IPS-18a (cell line): Measurements from ENCODE around the gene SERPINI1.
A peak's percentile ranks its signal among the peaks of the same experiment; 100 is the strongest.

Experiments used
- H3K27ac ChIP-seq: one replicate; pipeline ENCODE4 v1.5.1; 2013; ENCODE audit warnings: low read length
- H3K27me3 ChIP-seq: one replicate; pipeline ENCODE4 v1.6.1; 2013; ENCODE audit warnings: mild to moderate bottlenecking, low read length; ENCODE audit not compliant: control insufficient read depth, insufficient read depth
- H3K36me3 ChIP-seq: one replicate; pipeline ENCODE4 v1.6.1; 2013; ENCODE audit warnings: low read depth, low read length; ENCODE audit not compliant: control insufficient read depth
- H3K4me1 ChIP-seq: one replicate; pipeline ENCODE4 v1.6.1; 2013; ENCODE audit warnings: low read depth, low read length; ENCODE audit not compliant: control insufficient read depth
- H3K4me3 ChIP-seq: one replicate; pipeline ENCODE4 v1.5.1; 2013; ENCODE audit warnings: low read length
- H3K9ac ChIP-seq: one replicate; pipeline ENCODE4 v1.6.1; 2013; ENCODE audit warnings: mild to moderate bottlenecking, low read length, moderate library complexity
- H3K9me3 ChIP-seq: one replicate; pipeline ENCODE4 v1.6.1; 2013; ENCODE audit warnings: low read depth, low read length; ENCODE audit not compliant: control insufficient read depth

The SERPINI1 gene

GRCh38 chr3:167735233-167736138, at the start of gene SERPINI1:
Gene SERPINI1 (plus strand): TSS chr3:167735721. CDS start chr3:167789129, 53,408 bp downstream.
- H3K36me3 ChIP-seq, result no peaks in the 10 kb centered on the region
- peak within 1 kb of the TSS; percentile 78 for H3K9ac ChIP-seq
- peak within 1 kb of the TSS; percentile 80 for H3K27ac ChIP-seq
- peak within 1 kb of the TSS; percentile 95 for H3K4me3 ChIP-seq
- H3K9me3 ChIP-seq, result no peaks in the 10 kb centered on the region
- H3K4me1 ChIP-seq, result peaks cover 25% of the 10 kb centered on the region
- H3K27me3 ChIP-seq, result no peaks in the 10 kb centered on the region

GRCh38 chr3:167691366-167691765, 44.2 kb upstream of the SERPINI1 start:
- H3K4me3 ChIP-seq, result no peak overlapping the region
- no peaks in the 10 kb centered on the region for H3K9me3 ChIP-seq
- H3K9ac ChIP-seq, result no peak overlapping the region
- peaks cover 10% of the 10 kb centered on the region for H3K4me1 ChIP-seq
- H3K27ac ChIP-seq, result no peak overlapping the region
- no peaks in the 10 kb centered on the region for H3K27me3 ChIP-seq
- peaks cover 50% of the 10 kb centered on the region for H3K36me3 ChIP-seq

GRCh38 chr3:167694121-167694520, 41.4 kb upstream of the SERPINI1 start:
- no peak overlapping the region for H3K27ac ChIP-seq
- H3K4me3 ChIP-seq, result no peak overlapping the region
- no peaks in the 10 kb centered on the region for H3K9me3 ChIP-seq
- H3K27me3 ChIP-seq, result no peaks in the 10 kb centered on the region
- H3K36me3 ChIP-seq, result peaks cover 34% of the 10 kb centered on the region
- H3K4me1 ChIP-seq, result peaks cover 10% of the 10 kb centered on the region
- no peak overlapping the region for H3K9ac ChIP-seq

GRCh38 chr3:167700046-167700445, 35.5 kb upstream of the SERPINI1 start:
- H3K27ac ChIP-seq, result no peak overlapping the region
- peaks cover 31% of the 10 kb centered on the region for H3K36me3 ChIP-seq
- H3K4me3 ChIP-seq, result no peak overlapping the region
- H3K4me1 ChIP-seq, result no peaks in the 10 kb centered on the region
- H3K9me3 ChIP-seq, result no peaks in the 10 kb centered on the region
- no peak overlapping the region for H3K9ac ChIP-seq
- H3K27me3 ChIP-seq, result no peaks in the 10 kb centered on the region

GRCh38 chr3:167700926-167701325, 34.6 kb upstream of the SERPINI1 start:
- Histone ChIP-seq H3K36me3 (peaks cover 22% of the 10 kb centered on the region), H3K4me1 (no peaks in the 10 kb centered on the region), H3K27ac (no peak overlapping the region), H3K9me3 (no peaks in the 10 kb centered on the region), H3K4me3 (no peak overlapping the region), H3K27me3 (no peaks in the 10 kb centered on the region), H3K9ac (no peak overlapping the region)

- Histone ChIP-seq H3K36me3 (peaks cover 26% of the 10 kb centered on the region), H3K27ac (no peak overlapping the region), H3K27me3 (no peaks in the 10 kb centered on the region), H3K4me1 (no peaks in the 10 kb centered on the region), H3K4me3 (no peak overlapping the region), H3K9me3 (no peaks in the 10 kb centered on the region), H3K9ac (no peak overlapping the region)
Observed at GRCh38 chr3:167705840-167706239, 29.7 kb upstream of the SERPINI1 start.

GRCh38 chr3:167709690-167710089, 25.8 kb upstream of the SERPINI1 start:
- Histone ChIP-seq H3K9me3 (no peaks in the 10 kb centered on the region), H3K36me3 (peaks cover 15% of the 10 kb centered on the region), H3K27me3 (no peaks in the 10 kb centered on the region)

GRCh38 chr3:167710552-167710951, 25.0 kb upstream of the SERPINI1 start:
- H3K36me3 ChIP-seq, result peaks cover 15% of the 10 kb centered on the region
- no peak overlapping the region for H3K27ac ChIP-seq
- H3K9me3 ChIP-seq, result no peaks in the 10 kb centered on the region
- no peaks in the 10 kb centered on the region for H3K27me3 ChIP-seq
- no peak overlapping the region for H3K9ac ChIP-seq
- no peak overlapping the region for H3K4me3 ChIP-seq
- H3K4me1 ChIP-seq, result no peaks in the 10 kb centered on the region

More at GRCh38 chr3:167709690-167710089, 25.8 kb upstream of the SERPINI1 start:
- Histone ChIP-seq H3K27ac (no peak overlapping the region), H3K9ac (no peak overlapping the region), H3K4me3 (no peak overlapping the region), H3K4me1 (no peaks in the 10 kb centered on the region)

- Histone ChIP-seq H3K4me3 (no peak overlapping the region), H3K36me3 (peaks cover 11% of the 10 kb centered on the region), H3K4me1 (no peaks in the 10 kb centered on the region), H3K9me3 (no peaks in the 10 kb centered on the region), H3K27ac (no peak overlapping the region), H3K27me3 (no peaks in the 10 kb centered on the region), H3K9ac (no peak overlapping the region)
Observed at GRCh38 chr3:167711439-167711838, 24.1 kb upstream of the SERPINI1 start.

GRCh38 chr3:167712445-167712844, 23.1 kb upstream of the SERPINI1 start:
- Histone ChIP-seq H3K9ac (no peak overlapping the region), H3K27me3 (no peaks in the 10 kb centered on the region), H3K4me3 (no peak overlapping the region), H3K36me3 (peaks cover 14% of the 10 kb centered on the region), H3K4me1 (no peaks in the 10 kb centered on the region), H3K27ac (no peak overlapping the region), H3K9me3 (no peaks in the 10 kb centered on the region)

GRCh38 chr3:167714871-167715270, 20.6 kb upstream of the SERPINI1 start:
- no peak overlapping the region for H3K9ac ChIP-seq
- no peak overlapping the region for H3K4me3 ChIP-seq
- H3K4me1 ChIP-seq, result no peaks in the 10 kb centered on the region
- H3K36me3 ChIP-seq, result peaks cover 37% of the 10 kb centered on the region
- H3K27ac ChIP-seq, result no peak overlapping the region
- H3K9me3 ChIP-seq, result no peaks in the 10 kb centered on the region
- no peaks in the 10 kb centered on the region for H3K27me3 ChIP-seq

- H3K9ac ChIP-seq, result no peak overlapping the region
- peaks cover 32% of the 10 kb centered on the region for H3K36me3 ChIP-seq
- H3K27me3 ChIP-seq, result no peaks in the 10 kb centered on the region
- H3K9me3 ChIP-seq, result no peaks in the 10 kb centered on the region
- no peak overlapping the region for H3K4me3 ChIP-seq
- H3K4me1 ChIP-seq, result peaks cover 6% of the 10 kb centered on the region
- no peak overlapping the region for H3K27ac ChIP-seq
Observed at GRCh38 chr3:167716920-167717319, 18.6 kb upstream of the SERPINI1 start.
